ENCODE measurements around the gene BSX.
A peak's percentile ranks its signal among the peaks of the same experiment; 100 is the strongest.

The BSX gene

DNA sequence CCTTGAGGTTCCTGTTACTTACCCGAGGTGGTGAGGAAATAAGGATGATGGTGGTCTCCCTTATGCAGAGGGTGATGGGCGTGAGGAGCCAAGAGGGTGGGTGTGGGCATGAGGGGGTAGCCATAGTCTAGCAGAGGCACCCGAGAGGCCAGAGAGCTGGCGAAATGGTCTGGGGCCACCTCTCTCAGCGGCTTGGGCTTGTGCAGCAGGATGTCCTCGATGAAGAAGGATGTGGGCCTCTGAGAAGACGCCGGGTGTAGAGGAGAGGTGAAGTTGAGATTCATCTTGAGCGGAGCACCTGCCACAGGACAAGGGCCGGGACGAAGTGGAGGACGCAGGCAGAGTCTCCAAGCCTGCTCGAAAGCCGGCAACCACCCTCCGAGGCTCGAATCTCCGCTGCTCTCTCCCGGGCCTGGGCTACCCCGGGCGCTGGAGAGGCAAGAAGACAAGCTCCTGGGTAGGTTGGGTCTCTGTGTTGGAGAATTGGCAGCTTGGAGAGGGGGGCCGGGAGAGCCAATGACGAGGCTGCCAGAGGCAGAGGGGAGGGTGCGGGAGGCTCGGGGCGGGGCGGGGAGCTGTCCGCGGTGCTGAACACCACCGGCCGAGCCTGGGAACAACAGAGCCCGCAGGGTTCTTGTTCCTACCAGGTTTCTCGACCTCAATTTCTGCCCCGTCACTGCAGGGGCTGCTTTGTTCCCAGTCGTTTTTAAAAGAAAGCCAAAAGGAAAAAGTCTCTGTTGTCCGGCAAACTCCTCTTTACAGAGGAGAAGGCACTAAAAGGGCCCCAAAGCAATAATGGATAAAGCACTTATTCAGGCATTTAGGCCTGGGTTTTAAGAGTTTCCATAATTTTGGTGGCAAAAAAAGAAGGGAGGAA is at the start of gene BSX:
Gene BSX, minus strand, starts transcription at position 447 of the 877 bp plus-strand sequence. Its CDS starts 163 bp downstream, at position 284.
- TF ChIP-seq CTCF (conservative IDR thresholded peaks at IDR 0.05; ENCODE audit: low read depth, low read length) = no peak
- Histone ChIP-seq H3K4me2 (no peak within 1 kb of the TSS), H3K9ac (no peak within 1 kb of the TSS), H3K27me3 (ENCODE audit: insufficient read depth, low read depth) (no peaks in the 10 kb centered on the region), H3K36me3 (ENCODE audit: insufficient read depth) (no peaks in the 10 kb centered on the region), H4K20me1 (ENCODE audit: insufficient read depth) (no peaks in the 10 kb centered on the region), H2AFZ (ENCODE audit: low read depth) (no peak within 1 kb of the TSS), H3K27ac (no peak within 1 kb of the TSS), H3K79me2 (ENCODE audit: insufficient read depth, low read depth) (no peaks in the 10 kb centered on the region), H3K4me1 (ENCODE audit: low read depth, poor library complexity, severe bottlenecking) (no peaks in the 10 kb centered on the region), H3K4me3 (IDR thresholded peaks at IDR 0.05; ENCODE audit: insufficient read depth, low read depth, low read length) (no peak within 1 kb of the TSS)

DNA sequence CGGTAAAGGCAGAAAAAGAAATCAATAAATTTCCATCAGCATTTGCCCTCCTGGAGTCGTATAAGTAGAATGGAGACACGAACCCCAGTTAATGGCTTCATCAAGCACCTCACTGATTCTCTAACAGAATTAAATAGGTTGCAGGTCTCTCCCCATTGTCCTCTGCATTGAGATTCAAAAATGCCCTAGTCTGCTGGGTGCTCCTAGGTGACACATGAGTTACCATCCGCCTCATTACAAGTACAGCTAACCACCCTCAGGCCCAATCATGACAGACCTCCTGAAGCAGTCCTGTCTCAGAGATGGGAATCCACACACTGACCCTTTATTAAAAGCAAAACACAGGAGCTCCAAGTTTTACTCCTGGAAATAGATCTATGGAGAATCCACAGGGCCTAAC is 48.9 kb upstream of the BSX start:
- H3K9ac ChIP-seq = no peak overlapping the region
- no peak overlapping the region for H3K4me3 ChIP-seq (IDR thresholded peaks at IDR 0.05; ENCODE audit: insufficient read depth, low read depth, low read length)
- no peaks in the 10 kb centered on the region for H4K20me1 ChIP-seq (ENCODE audit: insufficient read depth)
- no peak overlapping the region for H2AFZ ChIP-seq (ENCODE audit: low read depth)
- no peaks in the 10 kb centered on the region for H3K79me2 ChIP-seq (ENCODE audit: insufficient read depth, low read depth)
- no peaks in the 10 kb centered on the region for H3K27me3 ChIP-seq (ENCODE audit: insufficient read depth, low read depth)
- no peaks in the 10 kb centered on the region for H3K4me1 ChIP-seq (ENCODE audit: low read depth, poor library complexity, severe bottlenecking)
- H3K27ac ChIP-seq = no peak overlapping the region
- H3K36me3 ChIP-seq (ENCODE audit: insufficient read depth) = no peaks in the 10 kb centered on the region
- TF ChIP-seq CTCF (conservative IDR thresholded peaks at IDR 0.05; ENCODE audit: low read depth, low read length) = no peak
- H3K4me2 ChIP-seq = no peak overlapping the region

DNA sequence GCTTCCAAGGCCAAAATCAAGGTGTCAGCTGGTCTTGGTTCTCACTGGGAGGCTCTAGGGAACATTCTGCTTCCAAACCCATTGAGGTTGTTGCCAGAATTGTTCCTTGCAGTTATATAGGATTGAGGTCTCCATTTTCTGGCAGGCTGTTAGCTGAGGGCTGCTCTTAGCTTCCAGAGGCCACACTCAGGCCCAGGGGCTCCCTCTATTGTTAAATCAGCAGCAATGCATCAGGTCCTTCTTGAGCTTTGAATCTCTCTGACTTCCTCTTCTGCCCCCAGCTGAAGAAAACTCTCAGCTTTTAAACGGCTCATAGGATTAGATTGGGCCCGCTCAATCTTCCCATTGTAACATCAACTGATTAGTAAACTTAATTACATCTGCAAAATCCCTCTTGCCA is 39.3 kb upstream of the BSX start:
- H3K27me3 ChIP-seq (ENCODE audit: insufficient read depth, low read depth) = no peaks in the 10 kb centered on the region
- H3K4me1 ChIP-seq (ENCODE audit: low read depth, poor library complexity, severe bottlenecking) = no peaks in the 10 kb centered on the region
- H2AFZ ChIP-seq (ENCODE audit: low read depth) = no peak overlapping the region
- no peaks in the 10 kb centered on the region for H3K79me2 ChIP-seq (ENCODE audit: insufficient read depth, low read depth)
- no peaks in the 10 kb centered on the region for H4K20me1 ChIP-seq (ENCODE audit: insufficient read depth)
- no peak overlapping the region for H3K9ac ChIP-seq
- TF ChIP-seq CTCF (conservative IDR thresholded peaks at IDR 0.05; ENCODE audit: low read depth, low read length) = peak; percentile 58
- no peak overlapping the region for H3K4me3 ChIP-seq (IDR thresholded peaks at IDR 0.05; ENCODE audit: insufficient read depth, low read depth, low read length)
- no peak overlapping the region for H3K4me2 ChIP-seq
- no peaks in the 10 kb centered on the region for H3K36me3 ChIP-seq (ENCODE audit: insufficient read depth)
- H3K27ac ChIP-seq = no peak overlapping the region

GRCh38 chr11:123018702-123019101 is 37.1 kb upstream of the BSX start:
- Histone ChIP-seq H3K4me2 (no peak overlapping the region), H3K27me3 (ENCODE audit: insufficient read depth, low read depth) (no peaks in the 10 kb centered on the region), H3K4me1 (ENCODE audit: low read depth, poor library complexity, severe bottlenecking) (no peaks in the 10 kb centered on the region), H4K20me1 (ENCODE audit: insufficient read depth) (no peaks in the 10 kb centered on the region), H3K27ac (no peak overlapping the region), H2AFZ (ENCODE audit: low read depth) (no peak overlapping the region), H3K4me3 (IDR thresholded peaks at IDR 0.05; ENCODE audit: insufficient read depth, low read depth, low read length) (no peak overlapping the region), H3K79me2 (ENCODE audit: insufficient read depth, low read depth) (no peaks in the 10 kb centered on the region), H3K36me3 (ENCODE audit: insufficient read depth) (no peaks in the 10 kb centered on the region), H3K9ac (no peak overlapping the region)
- TF ChIP-seq CTCF (conservative IDR thresholded peaks at IDR 0.05; ENCODE audit: low read depth, low read length) = no peak

Measured in KMS-11 (cell line).